BJ (cell line): Measurements from ENCODE around the gene SRGAP2B. TPM values are rescaled to one million over a fixed set of nuclear protein-coding genes. Genes with fewer than 3 reads are reported as not detected.
"Not testable (repeated sequence)": the region's sequence is repeated elsewhere in the genome, so short reads cannot be mapped to it uniquely, and the experiment has no call there.

ENCODE experiments used
- CTCF ChIA-PET: fragments of 350-600 bp; formaldehyde crosslinking; extraction: SDS; loops from one replicate; lab custom pipeline; 2021; ENCODE audit warnings: antibody characterized with exemption, inconsistent platforms; lab: Yijun Ruan, JAX
- POLR2A ChIA-PET: fragments of 300-600 bp; sonication (Branson Sonifier 250); formaldehyde crosslinking; extraction: SDS; loops from one replicate; lab custom pipeline; 2021; ENCODE audit warnings: antibody characterized with exemption; lab: Charles Lee
- DNase-seq: peaks from one replicate; pipeline ENCODE4 v3.0.0-alpha.2; 2011; ENCODE audit warnings: low read depth
- H3K27me3 ChIP-seq: 2 replicates; pipeline ENCODE4 v1.6.0; 2011; ENCODE audit warnings: low read length; ENCODE audit not compliant: control insufficient read depth, insufficient read depth
- H3K36me3 ChIP-seq: 2 replicates; pipeline ENCODE4 v1.5.1; 2011; ENCODE audit warnings: low read length; ENCODE audit not compliant: control insufficient read depth, insufficient read depth
- H3K4me3 ChIP-seq: 2 replicates; pipeline ENCODE4 v1.5.1; 2011; ENCODE audit warnings: low read depth, mild to moderate bottlenecking, control low read depth, low read length
- polyA plus RNA-seq: library from polyadenylated mRNA; depleted of rRNA; stranded (reverse); fragments of >200 nt; gene quantifications from 2 replicates; pipeline ENCODE4 v1.2.3, GENCODE V29; 2011

The SRGAP2B gene
- polyA plus RNA-seq, 1 experiment = 4.8 TPM

DNA sequence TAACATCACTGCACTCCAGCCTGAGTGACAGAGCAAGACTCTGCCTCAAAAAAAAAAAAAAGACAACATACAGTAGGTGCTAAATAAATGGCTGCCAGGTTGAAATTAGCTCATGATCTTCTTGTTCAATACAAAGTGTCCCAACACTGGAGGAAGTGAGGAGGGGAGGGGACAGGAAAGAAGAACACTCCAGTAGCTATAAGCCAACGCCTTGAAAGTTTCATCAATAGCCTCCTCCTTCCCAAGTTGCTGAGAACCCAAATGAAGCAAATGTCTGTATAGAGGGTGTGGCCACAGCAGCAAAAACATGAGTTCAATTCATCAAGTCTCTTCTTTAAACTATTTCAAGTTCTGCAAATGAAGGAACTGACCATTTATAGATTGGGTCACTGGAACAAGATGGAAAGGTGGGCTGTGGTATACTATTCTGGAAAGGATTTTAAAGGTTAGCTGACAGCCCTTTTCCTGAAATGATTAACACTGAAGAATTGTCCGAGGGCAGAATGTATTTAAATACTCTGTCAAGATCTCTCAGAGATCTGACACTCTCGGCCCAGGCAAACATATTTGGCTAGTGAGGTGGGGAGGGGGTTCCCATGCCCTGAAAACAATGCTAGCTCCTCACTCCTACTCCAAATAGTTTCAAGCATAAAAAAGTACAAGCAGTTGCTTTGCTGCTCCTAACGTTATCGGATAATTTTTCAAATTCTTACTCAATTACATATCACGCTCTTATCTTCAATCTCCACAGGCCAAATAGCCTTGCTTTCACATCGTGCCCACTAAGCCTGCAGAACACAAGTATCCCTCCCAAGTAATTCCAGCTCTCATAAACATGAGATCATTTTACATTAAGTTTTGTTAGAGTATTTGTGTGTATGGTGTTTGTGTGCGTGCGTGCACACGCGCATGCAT is 17.0 kb downstream of the SRGAP2B start:
- H3K4me3 ChIP-seq, POLR2A ChIA-PET, H3K36me3 ChIP-seq, CTCF ChIA-PET, DNase-seq, H3K27me3 ChIP-seq: not testable (repeated sequence)

DNA sequence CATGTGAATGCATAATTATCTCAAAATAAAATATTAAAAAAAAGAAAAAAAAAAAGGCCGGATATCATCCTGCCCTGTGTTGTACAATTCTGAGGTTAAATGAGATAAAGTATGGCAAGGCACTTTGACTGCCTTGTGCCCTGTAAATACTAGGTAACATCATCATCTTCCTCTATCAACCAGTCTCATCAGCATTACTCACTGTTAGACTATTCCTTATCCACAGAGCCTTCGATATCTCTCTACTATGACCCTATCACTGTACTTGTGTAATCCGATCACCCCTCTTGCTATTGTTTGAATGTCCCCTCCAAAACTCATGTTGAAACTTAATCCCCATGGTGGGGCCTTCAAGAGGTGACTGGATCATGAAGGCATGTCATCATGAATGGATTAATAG is 18.3 kb downstream of the SRGAP2B start:
- H3K36me3 ChIP-seq, CTCF ChIA-PET, H3K4me3 ChIP-seq, DNase-seq, H3K27me3 ChIP-seq, POLR2A ChIA-PET: not testable (repeated sequence)

DNA sequence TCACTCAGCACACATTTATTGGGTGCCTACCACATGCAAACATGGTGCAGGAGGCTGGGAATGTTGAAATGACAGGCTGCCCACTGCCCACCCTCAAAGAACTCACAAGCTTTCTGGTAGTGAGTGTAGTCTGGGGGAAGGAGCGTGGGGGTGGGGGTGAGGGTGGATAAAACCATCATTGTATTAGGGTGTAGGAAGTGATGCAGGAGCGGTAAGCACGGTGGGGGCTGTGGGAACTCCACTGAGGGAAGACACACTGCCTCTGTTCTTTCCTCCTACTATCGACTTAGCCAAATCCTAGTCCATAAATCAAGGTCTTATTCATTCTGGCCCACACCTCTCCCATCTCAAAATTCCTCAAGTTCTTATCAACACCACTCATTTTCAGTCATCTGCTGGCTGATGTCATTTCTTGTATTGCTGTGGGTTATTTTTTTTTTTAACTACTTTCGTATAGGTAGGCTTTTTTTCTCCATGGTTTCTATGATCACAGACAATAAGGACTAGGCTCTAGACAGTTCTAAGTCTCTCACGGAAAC is 21.0 kb downstream of the SRGAP2B start:
- H3K4me3 ChIP-seq, DNase-seq, H3K27me3 ChIP-seq, CTCF ChIA-PET, H3K36me3 ChIP-seq, POLR2A ChIA-PET: not testable (repeated sequence)

DNA sequence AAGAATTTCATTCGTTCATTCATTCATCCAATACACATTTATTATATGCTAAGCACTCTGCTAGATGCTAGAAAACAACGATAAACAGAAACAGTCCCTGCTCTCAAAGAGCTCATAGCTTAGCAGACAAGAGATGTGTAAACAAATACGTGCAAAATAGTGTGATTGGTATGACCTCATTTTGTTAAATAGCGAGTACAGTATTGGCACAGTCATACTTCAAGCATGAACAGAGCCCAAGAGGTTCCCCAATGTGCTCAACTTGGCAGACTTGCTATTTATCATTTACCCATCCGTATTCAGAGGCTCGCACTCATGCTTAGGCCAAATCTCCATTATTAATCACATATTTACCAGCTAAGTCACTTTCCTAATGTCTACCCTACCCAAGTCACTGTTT is 23.6 kb downstream of the SRGAP2B start:
- H3K4me3 ChIP-seq, POLR2A ChIA-PET, DNase-seq, H3K36me3 ChIP-seq, CTCF ChIA-PET, H3K27me3 ChIP-seq: not testable (repeated sequence)

DNA sequence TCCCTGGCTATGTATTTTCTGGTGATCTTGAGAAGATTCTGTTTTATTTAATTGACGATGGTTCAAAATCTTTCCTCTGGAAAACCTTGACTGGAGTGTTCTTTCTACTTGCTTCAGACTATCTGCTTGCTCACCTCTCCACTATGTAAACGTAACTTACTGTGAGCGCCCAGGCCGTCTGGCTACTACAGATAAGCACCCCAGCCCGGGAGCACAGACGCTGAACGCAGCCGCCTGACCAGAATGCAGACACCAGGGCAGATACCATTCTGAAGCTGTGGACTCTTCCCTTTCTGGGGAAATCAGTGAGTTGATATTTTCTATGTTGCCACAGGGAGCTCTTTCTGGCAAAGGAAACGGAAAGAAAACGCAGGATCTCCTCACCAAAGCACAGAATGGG is 28.6 kb downstream of the SRGAP2B start:
- H3K36me3 ChIP-seq, H3K4me3 ChIP-seq, H3K27me3 ChIP-seq, POLR2A ChIA-PET, CTCF ChIA-PET, DNase-seq: not testable (repeated sequence)

DNA sequence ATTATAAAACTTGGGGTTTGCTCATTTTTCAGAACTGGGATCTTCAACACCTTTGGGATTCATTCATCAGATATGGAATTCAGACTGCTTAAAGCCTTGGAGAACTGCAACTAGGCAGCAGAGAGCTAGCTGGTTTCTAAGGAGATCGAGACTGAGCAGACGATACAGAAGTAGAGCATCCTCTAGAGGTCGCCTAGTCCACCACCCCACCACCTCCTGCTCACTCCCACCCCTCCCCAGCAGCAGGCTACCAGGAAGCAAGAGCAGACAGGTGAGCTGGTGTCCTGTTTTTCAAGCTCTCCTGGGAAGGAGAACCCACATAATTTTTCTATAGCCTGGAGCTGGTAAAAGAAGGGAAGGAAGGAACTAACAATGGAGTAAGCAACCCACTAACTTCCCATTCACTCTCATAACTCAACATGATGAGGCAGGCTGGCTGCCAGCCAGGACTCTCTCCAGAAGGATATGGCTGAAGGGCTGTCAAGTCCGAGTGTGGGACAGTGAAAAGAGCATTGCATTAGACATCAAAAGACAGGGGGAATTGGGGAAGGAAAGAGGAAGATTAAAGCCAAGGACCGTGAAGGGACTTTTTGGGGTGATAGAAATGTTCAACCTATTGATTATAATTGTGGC is 29.8 kb downstream of the SRGAP2B start:
- POLR2A ChIA-PET = not testable (repeated sequence)

DNA sequence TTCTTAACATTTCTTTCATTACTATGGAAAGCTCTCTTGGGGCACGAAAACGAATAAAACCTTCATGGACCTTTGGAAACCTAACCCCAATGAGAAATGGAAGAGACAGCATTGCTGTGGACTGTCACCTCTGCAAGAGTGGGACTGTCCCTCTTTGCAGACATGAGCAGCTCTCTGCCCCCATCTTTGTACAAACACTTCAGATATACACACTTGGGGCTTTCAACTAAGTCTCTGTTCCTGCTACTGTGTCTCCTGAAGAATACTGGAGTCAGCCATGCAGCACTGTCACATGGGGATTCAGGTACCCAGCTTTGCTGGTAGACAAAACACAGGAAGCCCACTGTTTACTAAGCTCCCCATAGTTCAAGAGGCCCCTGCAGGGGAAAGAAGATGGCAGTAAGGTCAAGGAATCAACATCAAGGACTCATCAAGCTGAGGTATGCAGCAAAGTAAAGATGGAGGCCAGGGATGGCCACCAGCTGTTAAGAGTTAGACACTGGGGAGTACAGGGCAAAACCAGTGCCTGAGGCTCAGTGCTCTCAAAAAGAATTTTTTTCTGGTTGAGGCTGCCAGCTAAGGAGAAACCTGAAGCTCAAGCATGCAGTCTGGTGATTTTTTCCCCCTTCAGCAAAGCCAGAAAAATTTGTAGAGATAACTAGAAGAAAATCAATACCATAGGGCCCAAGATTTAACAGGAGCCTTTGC is 31.0 kb downstream of the SRGAP2B start:
- H3K4me3 ChIP-seq, H3K27me3 ChIP-seq, POLR2A ChIA-PET, CTCF ChIA-PET, DNase-seq, H3K36me3 ChIP-seq: not testable (repeated sequence)

More for the DNA sequence above, 29.8 kb downstream of the SRGAP2B start:
- H3K4me3 ChIP-seq, CTCF ChIA-PET, H3K27me3 ChIP-seq, H3K36me3 ChIP-seq, DNase-seq: not testable (repeated sequence)

DNA sequence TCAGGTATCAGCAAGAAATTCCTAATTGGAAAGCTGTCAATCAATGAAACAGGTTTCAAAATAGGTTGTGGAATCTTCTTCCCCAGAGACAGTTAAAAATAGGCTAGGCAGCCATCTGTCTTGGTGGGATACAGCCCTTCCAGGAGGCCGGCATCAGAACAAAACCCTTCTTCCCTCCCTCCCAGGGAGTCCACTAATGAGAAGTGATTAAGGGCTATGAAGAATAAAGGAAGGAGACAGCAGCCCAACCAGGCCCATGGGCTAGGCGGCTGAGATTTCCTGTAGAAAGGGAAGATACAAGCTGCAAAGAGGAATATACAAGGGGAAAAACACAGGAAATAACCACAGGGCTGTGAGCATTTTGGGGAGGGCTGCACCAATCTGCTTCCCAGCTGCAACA is 31.8 kb downstream of the SRGAP2B start:
- DNase-seq, H3K4me3 ChIP-seq, H3K36me3 ChIP-seq, CTCF ChIA-PET, POLR2A ChIA-PET, H3K27me3 ChIP-seq: not testable (repeated sequence)

DNA sequence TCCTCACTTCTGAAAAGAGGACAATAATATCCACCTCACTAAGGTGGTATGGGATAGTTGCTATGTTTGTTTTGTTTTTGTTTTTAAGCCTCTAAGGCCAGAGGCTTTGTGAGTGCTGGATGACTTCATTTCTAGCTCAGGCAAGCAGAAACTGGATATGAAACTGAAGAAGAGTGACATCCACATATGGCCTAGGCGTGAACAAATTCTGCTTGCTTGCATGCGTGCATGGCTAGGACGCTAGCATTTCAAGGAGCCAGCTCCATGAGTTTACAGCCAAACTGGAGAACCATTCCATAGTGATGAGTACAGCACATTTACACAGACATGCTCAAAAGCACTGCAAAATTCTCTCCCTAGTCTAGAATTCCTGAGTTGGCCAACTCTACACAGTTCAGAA is 36.9 kb downstream of the SRGAP2B start:
- DNase-seq, H3K36me3 ChIP-seq, H3K4me3 ChIP-seq, H3K27me3 ChIP-seq, CTCF ChIA-PET, POLR2A ChIA-PET: not testable (repeated sequence)

DNA sequence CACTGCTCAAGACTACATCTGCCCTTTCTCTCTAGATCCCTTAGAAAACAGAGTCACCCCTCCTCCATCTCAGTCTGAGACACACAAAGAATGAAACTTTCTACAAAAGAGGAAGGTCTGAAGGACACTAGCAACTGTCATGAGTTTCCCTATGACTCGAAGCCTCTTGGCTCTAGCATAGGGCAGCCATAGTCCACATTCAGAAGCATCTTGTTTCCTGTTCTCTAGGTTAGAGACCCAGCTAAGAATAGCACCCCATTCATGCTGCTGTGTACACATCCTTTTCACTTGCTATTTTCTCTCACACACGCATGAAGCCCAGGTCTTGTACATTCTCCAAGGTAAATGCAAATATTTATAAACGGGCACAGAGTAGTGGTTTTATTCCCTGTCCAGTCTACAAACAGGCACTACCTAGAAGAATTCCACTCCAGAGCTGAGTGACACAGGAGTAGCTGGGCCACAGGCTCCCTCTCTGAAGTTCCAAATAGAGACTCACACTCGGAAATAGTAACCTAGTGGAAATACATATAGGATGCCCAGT is 39.8 kb downstream of the SRGAP2B start:
- DNase-seq, CTCF ChIA-PET, H3K4me3 ChIP-seq, H3K27me3 ChIP-seq, POLR2A ChIA-PET, H3K36me3 ChIP-seq: not testable (repeated sequence)

DNA sequence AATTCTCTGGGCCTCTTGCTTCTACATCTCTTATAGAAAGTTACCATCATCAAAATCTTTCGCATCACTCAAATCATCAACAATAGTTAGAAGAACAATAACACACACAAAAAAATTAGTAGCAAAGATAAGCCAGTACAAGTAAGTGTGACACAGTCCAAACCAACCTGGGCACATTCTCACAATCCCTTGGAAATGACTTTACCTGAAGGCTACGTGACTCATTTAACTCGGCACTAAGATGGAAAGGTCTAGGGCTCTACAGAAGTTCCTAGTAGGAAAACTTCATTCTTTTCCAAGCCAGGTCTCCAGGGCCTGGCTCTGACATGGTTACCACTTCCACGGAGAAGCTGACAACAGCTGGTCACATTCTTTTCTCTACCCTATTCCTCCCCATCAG is 41.7 kb downstream of the SRGAP2B start:
- H3K27me3 ChIP-seq, POLR2A ChIA-PET, H3K4me3 ChIP-seq, H3K36me3 ChIP-seq, DNase-seq, CTCF ChIA-PET: not testable (repeated sequence)

DNA sequence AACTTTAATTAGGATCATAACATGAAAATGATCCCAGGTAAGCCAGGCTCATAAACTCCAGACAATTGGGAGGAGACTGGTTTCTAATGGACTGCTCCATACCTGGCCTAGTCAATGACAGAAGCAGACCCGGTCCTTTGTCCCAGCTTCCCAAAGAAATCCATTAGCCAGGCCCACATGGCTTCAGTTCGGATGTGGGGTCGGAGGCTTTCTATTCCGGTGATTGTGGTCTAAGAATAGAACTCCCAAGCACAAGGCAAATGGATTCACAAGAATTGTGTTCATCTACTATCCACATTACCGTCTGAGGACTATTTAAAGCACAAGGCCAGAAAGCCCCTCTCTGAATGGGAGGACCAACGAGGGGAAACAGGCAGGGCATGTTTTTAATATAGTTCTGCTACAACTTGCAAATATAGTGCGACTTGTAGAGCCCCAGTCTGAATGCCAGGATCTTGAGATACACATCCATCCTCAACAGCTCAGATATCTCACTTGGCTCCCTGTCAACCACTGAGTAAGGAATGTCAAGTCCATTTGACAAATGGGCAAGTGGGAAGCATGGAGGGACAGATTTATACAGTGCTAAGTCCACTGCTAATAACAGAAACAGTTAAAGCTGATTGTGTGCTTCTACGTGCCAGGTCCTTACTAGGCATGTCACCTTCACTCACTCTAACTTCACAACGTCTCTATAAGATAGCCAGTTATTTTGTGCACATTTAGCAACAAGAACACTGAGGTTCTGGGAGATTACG is 42.9 kb downstream of the SRGAP2B start:
- H3K4me3 ChIP-seq, H3K27me3 ChIP-seq, POLR2A ChIA-PET, H3K36me3 ChIP-seq, DNase-seq, CTCF ChIA-PET: not testable (repeated sequence)
